SK-N-SH (cell line): ENCODE results near the gene SPATA13.

Experiments used
- ELF1 ChIP-seq: IDR thresholded peaks from 2 replicates; pipeline ENCODE4 v1.4.0; 2012
- EZH2phosphoT487 ChIP-seq: fragments of 200-600 bp; sonication (generic); IDR thresholded peaks from 2 replicates; pipeline ENCODE4 v1.6.1; 2017; ENCODE audit warnings: low read depth, mixed run types, mild to moderate bottlenecking, antibody characterized with exemption, moderate library complexity, borderline replicate concordance
- FOSL2 ChIP-seq: IDR thresholded peaks from 2 replicates; pipeline ENCODE4 v1.4.0; 2012; ENCODE audit warnings: low read depth, mild to moderate bottlenecking, moderate library complexity, borderline replicate concordance
- JUND ChIP-seq: IDR thresholded peaks from 2 replicates; pipeline ENCODE4 v1.4.0; 2012
- POLR2AphosphoS5 ChIP-seq: IDR thresholded peaks from 2 replicates; pipeline ENCODE4 v1.6.1; 2012; ENCODE audit warnings: low read depth, low read length
- RAD21 ChIP-seq: IDR thresholded peaks from 2 replicates; pipeline ENCODE4 v1.6.1; 2012; ENCODE audit warnings: mild to moderate bottlenecking, low read length
- TAF1 ChIP-seq: IDR thresholded peaks from 2 replicates; pipeline ENCODE4 v1.6.1; 2012; ENCODE audit warnings: low read depth, mild to moderate bottlenecking, low read length, moderate library complexity, borderline replicate concordance
- TF ChIP-seq, protein P1 (sequence below): fragments of 200-600 bp; sonication (generic); IDR thresholded peaks from 2 replicates; pipeline ENCODE4 v1.6.1; 2017; ENCODE audit warnings: antibody characterized with exemption, mild to moderate bottlenecking, moderate library complexity

DNA sequence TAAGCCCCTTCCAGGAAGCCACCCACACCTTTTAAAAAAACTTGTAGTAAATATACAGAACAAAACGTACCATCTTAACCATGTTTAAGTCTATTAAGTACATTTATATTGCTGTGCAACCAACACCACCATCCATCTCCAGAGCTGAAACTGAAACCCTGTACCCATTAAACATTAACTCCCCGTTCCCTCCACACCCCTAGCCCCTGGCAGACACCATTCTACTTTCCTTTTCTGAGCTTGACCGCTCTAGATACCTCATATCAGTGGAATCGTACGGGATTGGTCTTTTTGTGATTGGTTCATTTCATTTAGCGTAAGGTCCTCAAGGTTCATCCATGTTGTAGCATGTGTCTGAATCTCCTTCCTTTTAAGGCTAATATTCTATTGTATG is 13.0 kb upstream of the SPATA13 start:
- TF ChIP-seq FOSL2 (no peak), ELF1 (no peak), EZH2phosphoT487 (no peak), POLR2AphosphoS5 (no peak), JUND (no peak), TAF1 (no peak), RAD21 (no peak)
- TF ChIP-seq, protein P1, sequence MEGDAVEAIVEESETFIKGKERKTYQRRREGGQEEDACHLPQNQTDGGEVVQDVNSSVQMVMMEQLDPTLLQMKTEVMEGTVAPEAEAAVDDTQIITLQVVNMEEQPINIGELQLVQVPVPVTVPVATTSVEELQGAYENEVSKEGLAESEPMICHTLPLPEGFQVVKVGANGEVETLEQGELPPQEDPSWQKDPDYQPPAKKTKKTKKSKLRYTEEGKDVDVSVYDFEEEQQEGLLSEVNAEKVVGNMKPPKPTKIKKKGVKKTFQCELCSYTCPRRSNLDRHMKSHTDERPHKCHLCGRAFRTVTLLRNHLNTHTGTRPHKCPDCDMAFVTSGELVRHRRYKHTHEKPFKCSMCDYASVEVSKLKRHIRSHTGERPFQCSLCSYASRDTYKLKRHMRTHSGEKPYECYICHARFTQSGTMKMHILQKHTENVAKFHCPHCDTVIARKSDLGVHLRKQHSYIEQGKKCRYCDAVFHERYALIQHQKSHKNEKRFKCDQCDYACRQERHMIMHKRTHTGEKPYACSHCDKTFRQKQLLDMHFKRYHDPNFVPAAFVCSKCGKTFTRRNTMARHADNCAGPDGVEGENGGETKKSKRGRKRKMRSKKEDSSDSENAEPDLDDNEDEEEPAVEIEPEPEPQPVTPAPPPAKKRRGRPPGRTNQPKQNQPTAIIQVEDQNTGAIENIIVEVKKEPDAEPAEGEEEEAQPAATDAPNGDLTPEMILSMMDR, result no peak
